Uterus (tissue), 2 donors: ENCODE results near the gene CCDC85B.
"Not testable (repeated sequence)": the region's sequence is repeated elsewhere in the genome, so short reads cannot be mapped to it uniquely, and the experiment has no call there.

Experiments
- POLR2A ChIP-seq, 2 donors: fragments of 450-650 bp; IDR thresholded peaks; one replicate each; pipeline ENCODE4 v1.6.1; 2016; ENCODE audit warnings: antibody characterized with exemption in 2 of 2, mild to moderate bottlenecking in 1 of 2, moderate library complexity in 1 of 2
- TF ChIP-seq, protein P1 (sequence below), 4 experiments: fragments of 200-600 bp in 2 of 4; fragments of 450-650 bp in 2 of 4; sonication (generic) in 2 of 4; IDR thresholded peaks; one replicate each; pipeline ENCODE4 v1.5.1; 2016 to 2019; ENCODE audit warnings: antibody characterized with exemption in 4 of 4, mild to moderate bottlenecking in 2 of 4, moderate library complexity in 1 of 4

DNA sequence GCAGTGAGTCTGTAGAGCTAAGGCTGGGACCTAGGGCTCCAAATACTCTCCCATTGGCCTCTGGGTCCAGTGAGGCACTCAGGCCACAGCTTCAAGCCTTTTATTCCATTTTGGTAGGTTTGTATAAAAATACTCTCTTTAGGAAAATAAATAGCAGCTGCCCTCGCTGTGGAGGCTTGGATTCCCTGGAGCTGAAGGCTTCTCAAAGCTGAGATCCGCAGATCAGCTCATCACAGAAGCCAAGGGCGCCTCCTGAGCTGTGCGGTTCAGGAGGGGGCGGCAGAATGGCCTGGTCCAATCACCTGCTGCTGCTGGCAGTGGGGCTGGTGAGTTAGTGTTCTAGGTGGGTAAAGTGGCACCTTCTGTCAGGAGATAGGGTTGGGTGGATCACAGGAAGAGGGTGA is 1.7 kb downstream of the CCDC85B start:
- TF ChIP-seq, protein P1, sequence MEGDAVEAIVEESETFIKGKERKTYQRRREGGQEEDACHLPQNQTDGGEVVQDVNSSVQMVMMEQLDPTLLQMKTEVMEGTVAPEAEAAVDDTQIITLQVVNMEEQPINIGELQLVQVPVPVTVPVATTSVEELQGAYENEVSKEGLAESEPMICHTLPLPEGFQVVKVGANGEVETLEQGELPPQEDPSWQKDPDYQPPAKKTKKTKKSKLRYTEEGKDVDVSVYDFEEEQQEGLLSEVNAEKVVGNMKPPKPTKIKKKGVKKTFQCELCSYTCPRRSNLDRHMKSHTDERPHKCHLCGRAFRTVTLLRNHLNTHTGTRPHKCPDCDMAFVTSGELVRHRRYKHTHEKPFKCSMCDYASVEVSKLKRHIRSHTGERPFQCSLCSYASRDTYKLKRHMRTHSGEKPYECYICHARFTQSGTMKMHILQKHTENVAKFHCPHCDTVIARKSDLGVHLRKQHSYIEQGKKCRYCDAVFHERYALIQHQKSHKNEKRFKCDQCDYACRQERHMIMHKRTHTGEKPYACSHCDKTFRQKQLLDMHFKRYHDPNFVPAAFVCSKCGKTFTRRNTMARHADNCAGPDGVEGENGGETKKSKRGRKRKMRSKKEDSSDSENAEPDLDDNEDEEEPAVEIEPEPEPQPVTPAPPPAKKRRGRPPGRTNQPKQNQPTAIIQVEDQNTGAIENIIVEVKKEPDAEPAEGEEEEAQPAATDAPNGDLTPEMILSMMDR (IDR thresholded peaks at IDR 0.05) = not testable (repeated sequence)
- TF ChIP-seq POLR2A (IDR thresholded peaks at IDR 0.05) = not testable (repeated sequence)
